AG10803 (cell line): Measurements from ENCODE around the gene INF2.
A peak's percentile ranks its signal among the peaks of the same experiment; 100 is the strongest.

Experiments
- DNase-seq: peaks from one replicate; pipeline ENCODE4 v3.0.0; 2010; ENCODE audit warnings: low read depth
- H3K4me3 ChIP-seq: 2 replicates; pipeline ENCODE4 v1.5.1; 2011; ENCODE audit warnings: mild to moderate bottlenecking, low read length, control low read depth
- TF ChIP-seq, protein P1 (sequence below): conservative IDR thresholded peaks from 2 replicates; pipeline ENCODE4 v1.5.1; 2011; ENCODE audit warnings: mild to moderate bottlenecking, low read length, control low read depth, inconsistent platforms

INF2 gene

DNA sequence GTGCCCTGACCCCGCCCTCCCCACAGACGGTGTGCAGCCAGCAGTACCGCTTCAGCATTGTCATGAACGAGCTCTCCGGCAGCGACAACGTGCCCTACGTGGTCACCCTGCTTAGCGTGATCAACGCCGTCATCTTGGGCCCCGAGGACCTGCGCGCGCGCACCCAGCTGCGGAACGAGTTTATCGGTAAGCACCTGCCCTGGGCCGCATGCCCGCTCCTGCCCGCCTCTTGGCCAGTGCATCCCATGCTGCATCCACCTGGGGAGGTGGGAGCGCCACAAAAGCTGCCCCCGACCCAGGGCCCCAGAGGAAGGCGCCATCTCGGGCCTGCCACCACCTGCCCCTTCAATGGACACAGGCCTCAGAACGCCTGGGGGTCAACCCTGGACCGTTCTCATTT lies 13.9 kb downstream of the INF2 start:
- no peak for DNase-seq
- TF ChIP-seq, protein P1, sequence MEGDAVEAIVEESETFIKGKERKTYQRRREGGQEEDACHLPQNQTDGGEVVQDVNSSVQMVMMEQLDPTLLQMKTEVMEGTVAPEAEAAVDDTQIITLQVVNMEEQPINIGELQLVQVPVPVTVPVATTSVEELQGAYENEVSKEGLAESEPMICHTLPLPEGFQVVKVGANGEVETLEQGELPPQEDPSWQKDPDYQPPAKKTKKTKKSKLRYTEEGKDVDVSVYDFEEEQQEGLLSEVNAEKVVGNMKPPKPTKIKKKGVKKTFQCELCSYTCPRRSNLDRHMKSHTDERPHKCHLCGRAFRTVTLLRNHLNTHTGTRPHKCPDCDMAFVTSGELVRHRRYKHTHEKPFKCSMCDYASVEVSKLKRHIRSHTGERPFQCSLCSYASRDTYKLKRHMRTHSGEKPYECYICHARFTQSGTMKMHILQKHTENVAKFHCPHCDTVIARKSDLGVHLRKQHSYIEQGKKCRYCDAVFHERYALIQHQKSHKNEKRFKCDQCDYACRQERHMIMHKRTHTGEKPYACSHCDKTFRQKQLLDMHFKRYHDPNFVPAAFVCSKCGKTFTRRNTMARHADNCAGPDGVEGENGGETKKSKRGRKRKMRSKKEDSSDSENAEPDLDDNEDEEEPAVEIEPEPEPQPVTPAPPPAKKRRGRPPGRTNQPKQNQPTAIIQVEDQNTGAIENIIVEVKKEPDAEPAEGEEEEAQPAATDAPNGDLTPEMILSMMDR = no peak
- H3K4me3 ChIP-seq = no peak overlapping the region

DNA sequence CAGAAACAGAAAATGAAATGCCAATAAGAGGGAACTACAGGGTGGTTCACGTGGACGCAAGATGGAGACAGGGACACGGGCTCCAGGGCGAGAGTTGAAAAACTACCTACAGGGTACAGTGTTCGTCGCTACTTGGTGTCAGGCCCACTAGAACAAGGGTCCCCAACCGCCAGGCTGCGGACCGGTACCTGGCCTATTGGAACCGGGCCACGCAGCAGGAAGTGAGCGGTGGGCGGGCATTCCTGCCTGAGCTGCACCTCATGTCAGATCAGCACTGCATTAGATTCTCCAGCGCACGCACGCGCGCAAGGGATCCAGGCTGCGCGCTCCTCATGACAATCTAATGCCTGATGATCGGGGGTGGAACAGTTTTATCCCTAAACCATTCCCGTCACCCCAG lies 14.8 kb downstream of the INF2 start:
- no peak overlapping the region for H3K4me3 ChIP-seq
- TF ChIP-seq, protein P1 = no peak
- DNase-seq = no peak

DNA sequence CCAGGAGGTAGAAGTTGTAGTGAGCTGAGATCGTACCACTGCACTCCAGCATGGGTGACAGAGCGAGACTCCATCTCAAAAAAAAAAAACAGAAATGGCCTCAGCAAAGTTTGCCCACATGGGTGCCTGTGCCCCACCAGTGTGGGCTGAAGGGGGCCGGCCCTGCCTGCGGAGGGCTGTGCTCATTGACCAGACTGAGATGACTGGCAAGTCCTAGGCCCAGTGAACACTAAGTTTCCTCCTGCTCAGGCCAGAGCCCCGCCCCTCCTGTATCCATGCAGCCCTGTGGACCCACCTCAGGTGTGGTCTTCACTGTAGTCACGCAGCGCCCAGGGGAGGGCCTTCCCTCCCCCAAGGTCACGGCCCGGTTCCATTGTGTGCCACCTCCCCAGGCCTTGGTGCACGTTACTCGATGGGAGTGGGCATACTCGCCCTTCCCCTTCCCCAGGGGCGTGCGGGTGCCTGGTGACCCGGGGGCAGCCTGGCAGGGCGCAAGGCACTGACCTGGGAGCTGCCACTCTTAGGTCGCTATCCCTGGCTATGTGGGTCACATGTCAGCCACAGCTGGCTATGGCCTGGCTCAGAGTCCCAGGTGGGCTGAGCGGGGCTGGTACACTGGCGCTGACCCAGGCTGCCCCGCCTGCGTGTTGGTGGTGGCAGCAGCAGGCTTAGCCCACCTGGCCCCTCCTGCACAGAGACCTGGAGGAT lies 16.1 kb downstream of the INF2 start:
- no peak for DNase-seq
- H3K4me3 ChIP-seq = no peak overlapping the region
- TF ChIP-seq, protein P1 = no peak

DNA sequence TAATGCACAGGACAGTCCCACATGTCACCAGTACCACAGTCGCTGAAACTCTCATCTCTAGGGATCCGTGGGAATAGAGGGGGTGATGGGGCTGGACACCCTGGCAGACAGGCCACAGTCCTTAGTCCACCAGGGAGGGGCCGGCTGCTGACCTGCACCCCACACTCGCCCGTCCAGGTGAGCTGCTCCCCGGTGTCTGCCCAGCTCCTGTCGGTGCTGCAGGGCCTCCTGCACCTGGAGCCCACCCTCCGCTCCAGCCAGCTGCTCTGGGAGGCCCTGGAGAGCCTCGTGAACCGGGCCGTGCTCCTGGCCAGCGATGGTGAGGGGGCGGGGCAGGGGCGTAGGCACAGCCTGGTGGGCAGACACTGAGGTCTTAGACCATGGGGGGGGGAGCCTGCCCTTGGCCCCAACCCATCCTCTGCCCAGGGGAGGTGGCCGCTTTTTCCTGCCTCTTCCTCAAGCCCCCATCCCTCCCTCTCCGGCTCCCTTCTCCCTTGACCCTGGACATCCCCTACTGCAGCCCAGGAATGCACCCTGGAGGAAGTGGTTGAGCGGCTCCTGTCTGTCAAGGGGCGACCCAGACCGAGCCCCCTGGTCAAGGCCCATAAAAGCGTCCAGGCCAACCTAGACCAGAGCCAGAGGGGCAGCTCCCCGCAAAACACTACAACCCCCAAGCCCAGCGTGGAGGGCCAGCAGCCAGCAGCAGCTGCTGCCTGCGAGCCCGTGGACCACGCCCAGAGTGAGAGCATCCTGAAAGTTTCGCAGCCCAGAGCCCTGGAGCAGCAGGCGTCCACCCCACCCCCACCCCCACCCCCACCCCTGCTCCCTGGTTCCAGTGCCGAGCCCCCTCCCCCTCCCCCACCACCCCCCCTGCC lies 17.6 kb downstream of the INF2 start:
- TF ChIP-seq, protein P1 = no peak
- no peak overlapping the region for H3K4me3 ChIP-seq
- DNase-seq = no peak

DNA sequence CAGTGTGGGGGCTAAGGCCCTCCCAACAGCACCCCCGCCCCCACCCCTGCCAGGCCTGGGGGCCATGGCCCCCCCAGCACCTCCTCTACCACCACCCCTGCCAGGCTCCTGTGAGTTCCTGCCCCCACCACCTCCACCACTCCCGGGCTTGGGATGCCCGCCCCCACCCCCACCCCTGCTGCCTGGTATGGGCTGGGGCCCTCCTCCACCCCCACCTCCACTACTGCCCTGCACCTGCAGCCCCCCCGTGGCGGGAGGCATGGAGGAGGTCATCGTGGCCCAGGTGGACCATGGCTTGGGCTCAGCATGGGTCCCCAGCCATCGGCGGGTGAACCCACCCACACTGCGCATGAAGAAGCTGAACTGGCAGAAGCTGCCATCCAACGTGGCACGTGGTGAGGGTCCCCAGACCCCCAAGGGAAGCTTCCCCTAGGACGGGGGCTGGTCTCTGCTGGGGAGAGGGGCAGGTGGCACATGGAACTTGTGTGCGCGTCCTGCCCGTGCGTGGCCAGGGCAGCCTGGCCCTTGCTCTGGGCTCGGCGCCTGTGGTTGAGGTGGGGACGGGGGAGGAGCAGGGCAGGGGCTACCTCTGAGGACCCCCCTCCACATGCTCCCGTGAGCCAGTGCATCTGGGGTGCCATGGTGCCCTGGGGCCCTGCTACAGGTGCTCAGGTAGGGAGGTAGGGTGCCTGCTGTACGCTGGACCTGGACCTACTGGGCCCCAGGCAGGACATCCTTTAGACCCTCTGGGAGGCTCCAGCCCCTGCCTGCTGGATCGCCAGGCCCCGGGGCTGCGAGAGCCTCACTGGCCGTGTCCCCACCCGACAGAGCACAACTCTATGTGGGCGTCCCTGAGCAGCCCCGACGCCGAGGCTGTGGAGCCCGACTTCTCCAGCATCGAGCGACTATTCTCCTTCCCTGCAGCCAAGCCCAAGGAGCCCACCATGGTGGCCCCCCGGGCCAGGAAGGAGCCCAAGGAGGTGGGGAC lies 18.5 kb downstream of the INF2 start:
- DNase-seq = no peak
- TF ChIP-seq, protein P1 = no peak
- H3K4me3 ChIP-seq = no peak overlapping the region

DNA sequence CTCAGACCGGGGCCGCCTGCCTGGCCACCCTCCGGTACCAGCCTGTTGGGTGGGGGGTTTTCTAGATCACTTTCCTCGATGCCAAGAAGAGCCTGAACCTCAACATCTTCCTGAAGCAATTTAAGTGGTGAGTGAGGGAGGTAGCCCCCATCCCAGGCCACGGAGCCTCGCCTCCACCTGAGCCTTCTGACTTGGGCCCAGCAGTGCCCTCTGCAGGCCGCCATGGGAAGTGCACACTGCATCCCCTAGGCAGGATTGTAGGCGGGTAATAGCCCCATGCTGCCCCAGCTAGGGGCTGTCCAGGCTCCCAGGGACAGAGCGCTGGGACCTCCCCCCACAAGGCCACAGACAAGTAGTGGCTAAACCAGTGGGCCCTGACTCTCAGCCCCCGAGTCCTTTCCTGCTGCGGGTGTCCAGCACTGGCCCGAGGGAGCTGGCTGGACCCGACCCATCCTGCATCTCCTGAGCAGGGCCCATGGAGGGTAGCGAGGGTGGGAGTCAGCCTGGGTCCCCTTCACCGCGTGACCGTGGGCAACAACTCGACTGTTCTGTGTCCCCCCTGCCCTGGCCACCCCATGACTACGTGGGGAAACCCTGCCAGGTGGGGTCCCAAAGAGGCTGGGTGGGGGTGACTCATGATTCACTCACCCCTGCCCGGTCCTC lies 19.3 kb downstream of the INF2 start:
- TF ChIP-seq, protein P1 = peak; percentile 93
- H3K4me3 ChIP-seq = no peak overlapping the region
- DNase-seq = peak; percentile 41
